Naive B cell (primary cell): Measurements from ENCODE around the gene AGBL4. TPM values are rescaled to one million over a fixed set of nuclear protein-coding genes. Genes with fewer than 3 reads are reported as not detected.

Experiments used
- ATAC-seq, 2 donors: fragments of 150-1000 bp; cut with Tn5 transposase; 2 replicates each; pipeline ENCODE4 v1.10.0; 2021; ENCODE audit warnings: low read depth in 2 of 2, mild to moderate bottlenecking in 2 of 2, moderate library complexity in 2 of 2
- DNase-seq: peaks from one replicate; pipeline ENCODE4 v3.0.0; 2022
- H3K27ac Mint-ChIP-seq, 6 donors: one replicate each; pipeline ENCODE4 v1.8.0; 2020 to 2022; ENCODE audit warnings: mild to moderate bottlenecking in 6 of 6, mixed read lengths in 6 of 6, moderate library complexity in 5 of 6, inconsistent platforms in 2 of 6
- H3K27me3 Mint-ChIP-seq, 3 donors: one replicate each; pipeline ENCODE4 v1.8.0; 2021 to 2022; ENCODE audit warnings: mixed read lengths in 3 of 3, mild to moderate bottlenecking in 1 of 3
- H3K36me3 Mint-ChIP-seq, 2 donors: one replicate each; pipeline ENCODE4 v1.8.0; 2020 to 2022; ENCODE audit warnings: mixed read lengths in 2 of 2, inconsistent platforms in 1 of 2, mild to moderate bottlenecking in 1 of 2
- H3K4me1 Mint-ChIP-seq, 3 donors: one replicate each; pipeline ENCODE4 v1.8.0; 2020 to 2022; ENCODE audit warnings: mixed read lengths in 3 of 3, inconsistent platforms in 1 of 3, mild to moderate bottlenecking in 1 of 3, moderate library complexity in 1 of 3
- H3K4me3 Mint-ChIP-seq, 8 donors: one replicate each; pipeline ENCODE4 v1.8.0; 2020 to 2022; ENCODE audit warnings: mild to moderate bottlenecking in 8 of 8, mixed read lengths in 8 of 8, moderate library complexity in 8 of 8, inconsistent platforms in 2 of 8
- H3K9me3 Mint-ChIP-seq, 7 donors: one replicate each; pipeline ENCODE4 v1.8.0; 2020 to 2022; ENCODE audit warnings: mixed read lengths in 7 of 7, mild to moderate bottlenecking in 5 of 7, inconsistent platforms in 2 of 7, moderate library complexity in 1 of 7
- polyA plus RNA-seq, 6 donors: library from polyadenylated mRNA; unstranded; fragments of 300-500 nt; fragmentation: Illumina TruSeq; gene quantifications; one replicate each; pipeline ENCODE4 v1.2.3, GENCODE V29; 2021; ENCODE audit warnings: low read depth in 6 of 6

Gene AGBL4
- polyA plus RNA-seq, 6 donors from 2014 or later, result 0.18 to 0.32 (median 0.20) TPM; not detected in 3

- H3K36me3 Mint-ChIP-seq, result no peaks in the 10 kb centered on the region
- ATAC-seq (no peak), DNase-seq (no peak)
- H3K27ac Mint-ChIP-seq, result peak overlapping the region in 1 of 6 donors; percentile 27
- peaks cover 3 to 29% (median 6%) of the 10 kb centered on the region in 3 donors for H3K27me3 Mint-ChIP-seq
- no peaks in the 10 kb centered on the region for H3K9me3 Mint-ChIP-seq
- peaks cover 8 to 10% (median 8%) of the 10 kb centered on the region in 3 donors for H3K4me1 Mint-ChIP-seq
- no peak overlapping the region for H3K4me3 Mint-ChIP-seq
These were observed 1347.4 kb downstream of the AGBL4 start for GRCh38 chr1:48676376-48676775.

GRCh38 chr1:48675251-48675650 lies 1348.5 kb downstream of the AGBL4 start:
- peaks cover 3 to 29% (median 6%) of the 10 kb centered on the region in 3 donors for H3K27me3 Mint-ChIP-seq

DNA sequence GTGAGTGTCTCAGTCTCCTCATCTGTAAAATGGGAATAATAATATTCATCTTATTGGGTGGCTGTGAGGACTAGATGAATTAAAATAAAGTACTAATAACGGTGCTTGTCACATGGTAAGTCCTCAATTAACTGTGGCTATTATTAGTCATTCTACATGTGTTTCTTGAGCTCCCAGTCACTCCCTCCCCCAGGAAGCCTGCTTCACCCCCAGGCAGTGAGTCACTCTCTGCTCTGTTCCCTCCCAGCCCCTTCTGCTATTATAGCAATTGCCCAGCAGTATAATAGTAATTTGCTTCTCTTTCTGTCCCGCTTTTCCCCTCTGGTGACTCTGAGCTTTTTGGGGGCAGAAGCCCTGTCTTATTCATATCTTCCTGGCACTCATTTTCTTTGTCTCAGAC lies 1349.1 kb downstream of the AGBL4 start:
- Mint-ChIP-seq H3K9me3 (no peaks in the 10 kb centered on the region), H3K4me3 (no peak overlapping the region), H3K27me3 (peaks cover 3 to 35% (median 6%) of the 10 kb centered on the region in 3 donors), H3K4me1 (peaks cover 8 to 10% (median 8%) of the 10 kb centered on the region in 3 donors), H3K36me3 (no peaks in the 10 kb centered on the region), H3K27ac (no peak overlapping the region)
- DNase-seq (no peak), ATAC-seq (no peak)

More at GRCh38 chr1:48675251-48675650, 1348.5 kb downstream of the AGBL4 start:
- ATAC-seq (no peak), DNase-seq (no peak)
- Mint-ChIP-seq H3K36me3 (no peaks in the 10 kb centered on the region), H3K4me3 (no peak overlapping the region), H3K4me1 (peaks cover 8 to 10% (median 8%) of the 10 kb centered on the region in 3 donors), H3K27ac (no peak overlapping the region), H3K9me3 (no peaks in the 10 kb centered on the region)

DNA sequence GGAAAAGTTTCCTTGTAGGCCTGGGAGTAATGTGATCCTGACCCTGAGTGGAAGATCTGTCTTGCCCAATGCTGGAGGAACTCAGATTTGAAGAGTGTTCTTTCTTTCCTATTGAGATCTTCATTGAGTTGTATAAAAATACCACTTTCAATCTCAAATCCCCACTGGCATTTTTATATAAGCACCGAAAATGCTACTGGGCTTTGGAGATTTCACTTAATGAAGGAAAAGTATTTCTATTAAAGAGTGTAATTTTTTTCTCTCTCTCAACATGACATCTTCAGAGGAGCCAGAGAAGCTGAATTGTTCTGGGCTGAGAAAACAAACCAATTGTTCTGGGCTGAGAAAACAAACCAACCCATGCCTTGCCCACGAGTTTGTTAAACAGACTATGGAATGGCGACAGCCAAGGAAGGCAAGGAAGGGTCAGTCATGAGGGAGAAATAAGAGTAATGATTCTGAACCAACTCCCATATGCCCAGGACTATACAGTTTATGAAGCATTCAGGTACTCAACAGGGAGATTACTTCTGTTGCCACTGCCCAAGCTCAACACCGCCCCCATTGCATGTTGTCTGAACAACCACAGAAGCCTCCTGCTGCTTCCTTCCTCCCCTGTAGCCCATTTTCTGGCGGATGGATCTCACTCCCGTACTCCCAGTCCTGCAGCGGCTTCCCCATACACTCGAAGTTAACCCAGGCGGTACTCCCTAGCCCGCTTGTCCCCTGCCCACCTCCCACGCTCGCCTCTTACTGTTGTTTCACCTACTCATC lies 1350.2 kb downstream of the AGBL4 start:
- no peak overlapping the region for H3K27ac Mint-ChIP-seq
- H3K36me3 Mint-ChIP-seq, result no peaks in the 10 kb centered on the region
- no peak for DNase-seq
- H3K4me3 Mint-ChIP-seq, result no peak overlapping the region
- peaks cover 8 to 10% (median 9%) of the 10 kb centered on the region in 3 donors for H3K4me1 Mint-ChIP-seq
- no peaks in the 10 kb centered on the region for H3K9me3 Mint-ChIP-seq
- H3K27me3 Mint-ChIP-seq, result peaks cover 3 to 42% (median 6%) of the 10 kb centered on the region in 3 donors
- ATAC-seq, result no peak

DNA sequence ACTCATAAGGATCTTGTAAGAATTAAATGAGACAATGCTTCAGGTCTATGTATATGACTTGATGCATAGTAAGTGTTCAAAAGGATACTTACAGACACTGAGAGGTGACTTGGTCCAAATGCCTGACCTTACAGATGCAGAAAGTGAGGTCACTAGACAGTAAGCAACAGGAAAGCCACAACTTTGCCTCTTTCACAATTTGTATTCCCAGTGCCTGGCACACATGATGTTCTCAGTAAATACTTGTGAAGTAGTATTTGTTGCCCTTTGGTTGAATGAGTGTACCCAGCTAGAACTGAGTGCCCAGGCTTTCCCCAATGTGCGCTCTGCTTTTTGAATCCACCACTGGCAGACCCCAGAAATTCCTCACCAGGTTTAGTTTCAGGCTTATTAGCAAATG lies 1352.2 kb downstream of the AGBL4 start:
- DNase-seq (no peak), ATAC-seq (no peak)
- H3K27me3 Mint-ChIP-seq, result peaks cover 3 to 32% (median 6%) of the 10 kb centered on the region in 3 donors
- no peaks in the 10 kb centered on the region for H3K9me3 Mint-ChIP-seq
- peaks cover 0 to 4% (median 0%) of the 10 kb centered on the region in 3 donors for H3K4me1 Mint-ChIP-seq
- H3K4me3 Mint-ChIP-seq, result no peak overlapping the region
- no peaks in the 10 kb centered on the region for H3K36me3 Mint-ChIP-seq
- no peak overlapping the region for H3K27ac Mint-ChIP-seq

DNA sequence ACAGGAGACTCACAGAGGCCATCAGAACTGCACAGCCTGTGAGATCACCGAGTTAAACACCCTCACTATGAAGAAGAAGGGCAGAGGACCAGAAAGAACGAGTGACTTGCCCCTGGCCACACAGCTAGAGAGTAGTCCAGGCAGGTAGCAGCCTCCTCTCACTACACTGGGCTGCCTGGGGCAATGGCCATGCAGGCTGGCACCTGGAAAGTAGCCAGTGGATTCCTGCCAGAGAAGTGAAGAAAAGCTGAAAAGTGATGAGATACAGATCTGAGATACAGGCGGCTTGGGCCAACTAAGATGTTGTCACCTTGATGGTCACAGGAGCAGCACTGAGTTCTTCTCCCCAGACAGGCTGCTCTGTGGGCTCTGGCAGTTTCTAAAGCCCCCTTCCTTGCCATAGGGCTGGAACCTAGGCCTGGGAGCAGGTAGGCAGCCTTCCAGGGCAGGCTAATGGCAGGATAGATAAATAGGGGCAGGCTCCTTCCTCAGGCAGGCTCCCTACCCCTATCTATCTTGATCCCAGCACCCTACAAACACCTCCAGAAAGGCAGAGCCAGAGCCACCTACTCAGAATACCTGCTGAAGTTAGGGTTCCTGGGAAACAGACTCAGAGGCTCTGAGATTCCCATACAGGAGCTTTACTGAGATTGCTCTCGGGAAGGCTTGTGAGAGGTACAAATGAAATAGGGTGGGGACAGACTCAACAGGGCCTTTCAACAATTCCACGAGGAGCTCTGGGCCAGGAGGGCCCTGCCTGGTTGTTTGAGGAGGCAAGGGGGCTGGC lies 1353.3 kb downstream of the AGBL4 start:
- Mint-ChIP-seq H3K9me3 (no peaks in the 10 kb centered on the region), H3K27ac (no peak overlapping the region), H3K36me3 (no peaks in the 10 kb centered on the region), H3K4me3 (no peak overlapping the region), H3K4me1 (peaks cover 0 to 4% (median 0%) of the 10 kb centered on the region in 3 donors), H3K27me3 (peaks cover 3 to 32% (median 6%) of the 10 kb centered on the region in 3 donors)
- ATAC-seq, result no peak
- DNase-seq, result no peak

GRCh38 chr1:48668339-48668738 lies 1355.4 kb downstream of the AGBL4 start:
- peaks cover 0 to 13% (median 0%) of the 10 kb centered on the region in 3 donors for H3K27me3 Mint-ChIP-seq

GRCh38 chr1:48667782-48668181 lies 1356.0 kb downstream of the AGBL4 start:
- no peak for DNase-seq
- no peaks in the 10 kb centered on the region for H3K36me3 Mint-ChIP-seq
- peaks cover 0 to 13% (median 0%) of the 10 kb centered on the region in 3 donors for H3K27me3 Mint-ChIP-seq

More at GRCh38 chr1:48668339-48668738, 1355.4 kb downstream of the AGBL4 start:
- Mint-ChIP-seq H3K9me3 (peaks cover 0 to 3% (median 0%) of the 10 kb centered on the region in 7 donors), H3K4me1 (peaks cover 0 to 4% (median 0%) of the 10 kb centered on the region in 3 donors), H3K36me3 (no peaks in the 10 kb centered on the region), H3K4me3 (no peak overlapping the region), H3K27ac (no peak overlapping the region)
- no peak for DNase-seq
- ATAC-seq, result no peak

DNA sequence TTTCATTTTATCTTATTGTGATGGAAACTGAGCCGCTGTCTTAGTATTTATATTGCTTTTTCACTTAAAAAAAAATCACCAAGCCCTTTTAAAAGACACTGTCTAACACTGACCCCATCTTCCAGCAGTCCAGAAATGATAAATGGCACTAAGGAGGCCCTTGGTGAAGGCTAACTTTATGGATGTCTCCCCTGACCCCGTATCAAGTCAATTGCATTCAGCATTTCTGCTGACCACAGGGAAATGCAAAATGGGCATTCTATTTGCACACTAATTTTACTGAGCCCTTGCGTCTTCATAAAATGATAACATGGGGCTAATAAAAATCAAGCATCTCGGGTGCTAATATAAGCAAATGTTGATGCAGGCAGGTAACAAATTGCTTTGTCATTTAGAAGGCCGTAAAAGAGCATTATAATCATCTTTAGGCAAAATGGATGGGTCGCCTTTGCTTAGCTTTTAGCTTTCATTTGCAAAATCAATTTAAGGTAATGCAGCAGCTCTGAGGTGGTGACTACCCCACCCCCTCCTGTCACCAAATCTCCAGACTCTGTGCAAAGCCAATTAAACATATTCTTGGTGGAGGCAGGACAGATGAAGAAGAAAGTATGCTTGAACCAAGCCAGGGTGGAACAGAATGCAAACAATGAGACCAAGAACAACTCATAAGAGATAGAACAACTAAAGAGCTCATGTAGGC lies 1357.9 kb downstream of the AGBL4 start:
- H3K27ac Mint-ChIP-seq, result no peak overlapping the region
- peaks cover 0 to 3% (median 0%) of the 10 kb centered on the region in 7 donors for H3K9me3 Mint-ChIP-seq
- peaks cover 0 to 4% (median 0%) of the 10 kb centered on the region in 3 donors for H3K4me1 Mint-ChIP-seq
- H3K4me3 Mint-ChIP-seq, result no peak overlapping the region
- DNase-seq (no peak), ATAC-seq (no peak)
- H3K27me3 Mint-ChIP-seq, result peaks cover 0 to 13% (median 0%) of the 10 kb centered on the region in 3 donors
- no peaks in the 10 kb centered on the region for H3K36me3 Mint-ChIP-seq

More at GRCh38 chr1:48667782-48668181, 1356.0 kb downstream of the AGBL4 start:
- ATAC-seq, result no peak
- peak overlapping the region in 1 of 6 donors; percentile 51 for H3K27ac Mint-ChIP-seq
- no peak overlapping the region for H3K4me3 Mint-ChIP-seq
- peaks cover 0 to 3% (median 0%) of the 10 kb centered on the region in 7 donors for H3K9me3 Mint-ChIP-seq
- peaks cover 0 to 4% (median 0%) of the 10 kb centered on the region in 3 donors for H3K4me1 Mint-ChIP-seq

- Mint-ChIP-seq H3K9me3 (peaks cover 0 to 3% (median 0%) of the 10 kb centered on the region in 7 donors), H3K36me3 (no peaks in the 10 kb centered on the region), H3K4me3 (no peak overlapping the region), H3K27ac (no peak overlapping the region), H3K27me3 (no peaks in the 10 kb centered on the region), H3K4me1 (peaks cover 9 to 17% (median 12%) of the 10 kb centered on the region in 3 donors)
- DNase-seq, result no peak
- no peak for ATAC-seq
These were observed 1361.9 kb downstream of the AGBL4 start for GRCh38 chr1:48661726-48662463.

DNA sequence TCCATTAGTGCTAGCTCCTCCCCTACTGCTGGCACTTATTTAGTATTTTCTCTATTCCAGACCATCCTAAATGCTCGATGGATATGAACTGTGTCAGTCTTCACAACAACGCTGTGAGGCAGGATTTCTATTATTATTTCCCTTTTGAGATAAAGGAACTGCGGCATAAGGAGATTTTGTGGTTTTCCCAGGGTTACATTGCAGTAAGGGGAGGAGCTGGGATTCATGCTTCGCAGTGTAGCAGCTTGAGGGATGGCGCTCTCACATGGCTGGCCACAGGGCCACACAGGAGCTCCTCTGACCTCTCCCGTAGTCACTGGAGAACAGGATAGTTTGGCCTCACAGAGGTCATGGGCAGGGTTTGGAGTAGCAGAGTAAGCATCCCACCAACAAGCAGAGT lies 1364.0 kb downstream of the AGBL4 start:
- no peak overlapping the region for H3K27ac Mint-ChIP-seq
- peaks cover 9 to 17% (median 12%) of the 10 kb centered on the region in 3 donors for H3K4me1 Mint-ChIP-seq
- H3K4me3 Mint-ChIP-seq, result no peak overlapping the region
- no peaks in the 10 kb centered on the region for H3K27me3 Mint-ChIP-seq
- H3K9me3 Mint-ChIP-seq, result peaks cover 0 to 3% (median 0%) of the 10 kb centered on the region in 7 donors
- ATAC-seq, result no peak
- H3K36me3 Mint-ChIP-seq, result no peaks in the 10 kb centered on the region
- DNase-seq, result no peak

GRCh38 chr1:48657413-48657812 lies 1366.3 kb downstream of the AGBL4 start:
- Mint-ChIP-seq H3K4me1 (peaks cover 9 to 17% (median 12%) of the 10 kb centered on the region in 3 donors), H3K9me3 (no peaks in the 10 kb centered on the region), H3K4me3 (peak overlapping the region in 1 of 8 donors; percentile 21), H3K27ac (peak overlapping the region in 2 of 6 donors; percentile 28 to 31), H3K36me3 (no peaks in the 10 kb centered on the region), H3K27me3 (no peaks in the 10 kb centered on the region)
- ATAC-seq, result no peak
- DNase-seq, result no peak
